ENCODE data around the gene SPACDR. TPM values are rescaled to one million over a fixed set of nuclear protein-coding genes. Genes with fewer than 3 reads are reported as not detected.

SPACDR gene
- total RNA-seq, 1 donor: 0.27 TPM

DNA sequence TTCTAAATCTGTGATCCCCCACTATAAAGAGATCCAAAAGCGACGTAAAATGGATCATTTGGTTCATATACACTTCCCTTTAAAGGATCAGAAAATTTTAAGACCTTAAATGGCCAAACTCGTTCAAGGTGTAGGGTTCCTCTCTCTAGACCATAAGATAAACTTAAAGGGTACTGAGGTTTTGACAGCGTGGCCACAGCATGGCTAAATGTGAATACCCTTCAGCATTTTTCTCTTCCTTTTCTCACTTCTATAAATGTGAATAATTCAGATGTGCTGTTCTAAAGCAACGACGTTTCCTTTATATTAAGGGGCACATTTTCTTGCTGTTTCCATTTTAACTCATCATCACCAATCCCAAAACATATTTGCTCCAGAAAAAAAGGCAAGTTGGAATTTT, 40.7 kb downstream of the SPACDR start:
- no peak for DNase-seq (ENCODE audit: low read depth in 2 of 3, low spot score in 2 of 3)

DNA sequence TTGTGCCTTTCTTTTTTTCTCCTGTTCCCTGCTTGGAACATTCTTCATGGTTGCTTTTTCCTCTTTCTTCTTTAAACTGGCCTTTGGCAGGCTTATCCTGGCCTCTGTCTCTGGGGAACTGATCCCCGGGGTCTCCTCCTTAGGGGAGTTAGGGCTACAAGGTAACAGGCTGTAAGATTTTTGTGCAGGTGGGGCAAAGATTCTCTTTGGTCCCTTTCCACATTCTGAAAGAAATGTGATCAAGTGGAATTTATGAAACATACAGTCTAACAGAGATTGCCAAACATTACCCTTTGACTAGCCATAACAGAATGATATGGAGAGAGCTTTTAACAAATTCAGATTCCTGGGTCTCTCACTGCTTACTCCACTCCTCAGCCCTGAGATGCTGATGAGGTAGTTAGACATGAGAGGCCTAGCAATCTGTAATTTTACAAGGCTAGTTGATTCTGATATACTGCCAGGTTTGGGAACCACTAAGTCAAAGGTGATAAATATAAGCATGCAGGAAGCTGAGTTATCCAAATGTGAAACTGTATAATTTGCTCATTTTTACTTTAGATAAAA, 44.3 kb downstream of the SPACDR start:
- no peak for DNase-seq (ENCODE audit: low read depth in 2 of 3, low spot score in 2 of 3)

DNA sequence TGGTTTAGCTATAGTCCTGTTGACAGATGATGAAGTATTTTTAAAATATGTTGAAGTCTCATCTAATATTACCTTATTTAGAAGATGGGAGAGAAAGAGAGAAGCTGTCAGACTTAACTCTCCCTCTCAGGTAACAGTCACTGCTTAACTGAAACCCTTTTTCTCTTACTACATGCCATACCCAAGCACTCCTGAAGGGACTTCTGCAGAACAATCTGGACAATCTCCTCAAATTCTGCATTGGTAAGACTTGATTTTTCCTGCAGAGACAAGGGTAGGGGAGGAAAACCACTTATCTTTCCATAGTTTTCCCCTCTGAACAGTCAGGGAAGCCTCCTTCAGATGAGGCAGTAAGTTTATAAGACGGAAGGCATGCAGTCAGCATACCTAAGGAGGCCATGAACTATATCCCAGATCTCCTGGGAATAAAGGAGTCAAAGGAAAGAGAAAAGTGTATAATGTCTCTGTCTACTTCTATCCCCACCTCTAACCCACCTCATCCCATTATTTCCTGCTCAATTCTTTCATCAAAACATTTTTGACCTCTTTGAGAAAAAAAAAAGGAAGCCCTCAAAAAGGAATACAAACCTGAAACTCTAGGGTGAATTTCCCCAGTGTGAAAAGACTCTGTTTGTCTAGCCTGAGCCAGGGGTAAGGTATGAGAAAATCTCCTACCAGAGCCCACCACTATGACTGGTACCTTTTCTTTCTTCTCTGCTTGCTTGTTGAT, 45.0 kb downstream of the SPACDR start:
- DNase-seq (ENCODE audit: low read depth in 2 of 3, low spot score in 2 of 3): no peak

DNA sequence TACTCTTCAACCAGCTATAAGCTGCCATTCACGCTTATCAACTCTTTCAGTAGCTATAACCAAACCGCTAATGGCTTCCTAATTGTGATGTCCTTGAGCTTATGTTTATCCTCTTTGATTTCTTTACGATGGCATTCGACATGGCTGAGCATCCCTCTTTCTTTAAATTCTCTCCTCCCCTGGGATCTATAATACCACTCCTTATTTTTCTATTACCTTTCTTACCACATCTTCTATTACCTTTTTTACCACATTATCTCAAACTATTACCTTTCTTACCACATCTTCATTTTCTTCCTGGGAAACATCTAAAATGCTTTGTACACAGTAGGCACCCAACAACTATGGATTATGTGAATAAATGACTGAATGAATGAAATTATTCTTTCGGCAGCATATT, 48.6 kb downstream of the SPACDR start:
- DNase-seq (ENCODE audit: low read depth in 2 of 3, low spot score in 2 of 3): no peak

DNA sequence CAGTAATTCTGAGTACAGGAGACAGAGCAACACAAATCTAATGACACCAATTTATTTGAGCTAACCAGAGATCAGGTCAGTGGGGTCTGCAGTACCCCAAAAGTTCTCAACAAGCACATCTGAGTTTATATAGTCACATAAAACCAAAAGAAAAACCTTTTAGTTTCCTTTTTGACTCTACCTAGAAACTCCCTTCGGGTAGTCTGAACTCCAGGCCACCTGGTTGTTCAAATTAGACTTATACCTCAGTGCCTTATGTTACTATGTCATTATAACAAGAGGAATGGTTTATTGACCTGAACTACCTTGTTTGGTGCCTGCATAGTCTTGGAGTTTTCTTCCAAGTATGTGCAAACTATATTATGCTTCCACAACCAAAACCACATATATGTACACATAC, 50.2 kb downstream of the SPACDR start:
- DNase-seq (ENCODE audit: low read depth in 2 of 3, low spot score in 2 of 3): no peak

DNA sequence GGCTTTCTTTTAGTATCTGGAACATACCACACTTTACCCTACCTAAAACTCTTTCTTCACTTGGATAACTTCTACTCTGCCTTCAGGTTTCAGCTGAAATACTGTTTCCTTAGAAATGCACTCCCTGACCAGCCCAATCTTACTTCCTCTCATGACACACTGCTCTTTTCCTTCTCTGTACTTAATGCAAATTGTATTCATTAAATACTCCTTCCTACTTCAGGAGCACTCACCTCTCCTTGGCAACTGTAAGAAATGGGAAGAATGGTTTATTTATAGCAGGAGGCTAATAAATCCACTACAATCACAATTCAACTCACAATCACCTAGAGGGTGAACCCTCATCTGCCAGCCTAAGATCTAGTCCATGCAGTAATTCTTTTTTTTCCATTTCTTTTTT, 50.7 kb downstream of the SPACDR start:
- no peak for DNase-seq (ENCODE audit: low read depth in 2 of 3, low spot score in 2 of 3)

DNA sequence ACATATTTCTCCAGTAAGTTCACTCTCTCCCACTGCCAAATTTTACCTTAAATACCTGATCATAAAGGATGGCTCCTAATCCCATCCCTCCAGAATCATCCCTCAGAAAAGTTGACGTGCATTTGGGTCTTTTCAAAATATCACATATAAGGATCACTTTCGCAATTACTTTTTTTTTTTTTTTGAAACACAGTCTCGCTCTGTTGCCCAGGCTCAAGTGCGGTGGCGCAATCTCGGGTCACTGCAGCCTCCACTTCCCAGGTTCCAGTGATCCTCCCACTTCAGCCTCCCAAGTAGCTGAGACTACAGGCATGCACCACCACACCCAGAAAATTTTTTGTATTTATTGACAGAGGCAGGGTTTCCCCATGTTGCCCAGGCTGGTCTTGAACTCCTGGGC, 53.0 kb downstream of the SPACDR start:
- DNase-seq (ENCODE audit: low read depth in 2 of 3, low spot score in 2 of 3): no peak

DNA sequence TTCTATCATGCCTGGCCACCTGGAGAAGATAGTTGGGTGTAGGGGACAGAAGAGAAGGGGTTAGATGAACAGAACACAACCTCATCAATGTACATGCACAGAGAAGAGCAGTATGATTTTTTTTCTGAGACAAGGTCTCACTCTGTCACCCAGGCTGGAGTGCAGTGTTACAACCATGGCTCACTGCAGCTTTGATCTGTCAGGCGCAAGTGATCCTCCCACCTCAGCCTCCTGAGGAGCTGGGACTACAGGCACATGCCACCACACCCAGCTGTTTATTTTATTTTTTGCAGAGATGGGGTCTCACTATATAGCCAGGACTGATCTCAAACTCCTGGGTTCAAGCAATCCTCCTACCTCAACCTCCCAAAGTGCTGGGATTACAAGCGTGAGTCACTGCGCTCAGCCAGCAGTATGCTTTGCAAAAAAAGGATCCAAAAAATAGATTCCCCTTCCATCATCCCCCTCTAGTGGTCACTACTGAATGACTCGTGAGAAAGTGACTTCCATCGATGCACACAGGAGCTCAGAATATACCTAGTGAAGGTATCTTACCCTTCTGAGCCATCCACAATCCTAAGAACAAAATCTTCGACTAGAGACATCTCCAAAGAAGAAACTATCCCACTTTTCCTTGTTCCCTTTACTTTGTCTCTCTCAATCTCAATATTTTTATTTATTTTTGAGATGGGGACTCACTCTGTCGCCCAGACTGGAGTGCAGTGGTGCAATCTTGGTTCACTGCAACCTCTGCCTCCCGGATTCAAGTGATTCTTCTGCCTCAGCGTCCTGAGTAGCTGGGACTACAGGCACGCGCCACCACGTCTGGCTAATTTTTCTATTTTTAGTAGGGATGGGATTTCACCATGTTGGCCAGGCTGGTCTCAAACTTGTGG, 56.5 kb downstream of the SPACDR start:
- peak; percentile 31 to 79 (median 70) for DNase-seq (ENCODE audit: low read depth in 2 of 3, low spot score in 2 of 3)

DNA sequence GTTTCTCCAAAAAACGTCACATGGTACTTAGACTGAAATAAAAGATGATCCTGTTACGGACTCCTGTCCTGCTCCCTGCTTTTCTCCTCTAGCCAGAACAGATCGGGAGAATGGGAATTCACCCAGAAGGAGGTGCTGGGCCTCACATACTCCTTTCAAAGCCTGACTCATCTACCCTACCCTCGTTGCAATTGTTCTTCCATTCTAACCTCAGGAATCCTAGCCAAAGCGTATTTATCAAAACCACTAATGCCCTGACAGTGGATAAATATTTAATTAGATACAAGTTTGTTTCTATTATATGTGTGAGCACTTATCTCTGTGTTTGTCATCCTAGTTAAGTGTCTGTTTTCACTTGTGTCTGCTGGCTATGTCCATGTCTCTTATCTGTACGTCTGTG, 57.3 kb downstream of the SPACDR start:
- no peak for DNase-seq (ENCODE audit: low read depth in 2 of 3, low spot score in 2 of 3)

Other genes with a start within 250 kb of the SPACDR start
- 0.54 TPM for gene PVRIG, start 244.3 kb downstream of the SPACDR start, total RNA-seq
- gene SPDYE3, start 156.6 kb downstream of the SPACDR start, total RNA-seq: not detected
- gene PILRB, start 106.1 kb downstream of the SPACDR start, total RNA-seq: 39.6 TPM
- 2.2 TPM for gene PILRA, start 90.8 kb downstream of the SPACDR start, total RNA-seq
- gene ZCWPW1, start 35.6 kb downstream of the SPACDR start, total RNA-seq: 2.4 TPM
- gene MEPCE, start 34.4 kb downstream of the SPACDR start, total RNA-seq: 88.3 TPM
- 43.1 TPM for gene PPP1R35, start 27.8 kb downstream of the SPACDR start, total RNA-seq
- 60.9 TPM for gene TSC22D4, start 15.0 kb upstream of the SPACDR start, total RNA-seq
- under 0.01 TPM for gene NYAP1, start 19.7 kb upstream of the SPACDR start, total RNA-seq
- gene AGFG2, start 74.9 kb upstream of the SPACDR start, total RNA-seq: 10.5 TPM
- 2.2 TPM for gene SAP25, start 109.6 kb upstream of the SPACDR start, total RNA-seq
- 109 TPM for gene LRCH4, start 121.9 kb upstream of the SPACDR start, total RNA-seq
- gene FBXO24, start 122.1 kb upstream of the SPACDR start, total RNA-seq: 0.81 TPM
- gene PCOLCE, start 138.1 kb upstream of the SPACDR start, total RNA-seq: 0.81 TPM
- gene MOSPD3, start 148.3 kb upstream of the SPACDR start, total RNA-seq: 12.1 TPM
- gene TFR2, start 177.3 kb upstream of the SPACDR start, total RNA-seq: 51.7 TPM
- not detected for gene ACTL6B, start 192.2 kb upstream of the SPACDR start, total RNA-seq
- gene GNB2, start 209.5 kb upstream of the SPACDR start, total RNA-seq: 121 TPM
- 36.9 TPM for gene GIGYF1, start 230.0 kb upstream of the SPACDR start, total RNA-seq
- 31.8 TPM for gene POP7, start 241.9 kb upstream of the SPACDR start, total RNA-seq